ENCODE measurements around the gene VAMP2. TPM values are rescaled to one million over a fixed set of nuclear protein-coding genes. Genes with fewer than 3 reads are reported as not detected.

The VAMP2 gene
- total and polyA plus RNA-seq, 10 of the 15 experiments (the other 5 are each of a cell fraction or from before 2014, with no cell fraction given) = 3.0 to 35.2 (median 25.0) TPM

DNA sequence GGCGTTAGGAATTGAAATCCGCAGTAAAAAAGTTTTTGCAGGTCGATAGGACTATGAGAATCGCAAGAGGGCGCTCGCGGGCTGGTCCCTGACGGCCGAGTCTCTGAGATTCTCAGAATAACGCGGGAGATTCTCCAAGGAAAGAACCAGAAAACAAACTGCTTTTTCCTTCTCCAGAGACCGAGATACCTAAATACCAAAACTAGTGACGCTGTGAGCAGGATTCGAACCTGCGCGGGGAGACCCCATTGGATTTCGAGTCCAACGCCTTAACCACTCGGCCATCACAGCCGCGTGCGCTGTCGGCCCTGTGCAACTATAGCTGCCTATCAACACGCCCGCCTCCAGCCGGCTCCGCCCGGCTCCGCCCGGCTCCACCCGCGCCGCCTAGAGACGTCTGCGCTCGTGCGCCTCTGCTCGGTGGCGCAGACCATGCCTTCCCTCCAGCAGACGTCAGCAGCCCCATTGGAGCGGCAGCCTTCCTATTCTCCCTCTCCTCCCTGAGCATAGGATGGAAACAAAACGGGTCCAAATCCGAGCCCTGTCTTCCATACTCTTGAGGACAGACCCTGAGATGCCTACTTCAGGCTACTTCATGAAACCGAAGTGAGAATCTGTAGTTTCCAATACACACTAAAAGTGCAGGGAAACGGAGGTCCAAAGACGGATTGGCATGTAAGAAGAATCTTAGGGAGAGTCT, 23.9 kb downstream of the VAMP2 start (continued):
- TF ChIP-seq BMI1 (IDR thresholded peaks at IDR 0.05; ENCODE audit: borderline replicate concordance) (no peak), PML (IDR thresholded peaks at IDR 0.05; ENCODE audit: low read length) (peak; percentile 70), ZNF24 (IDR thresholded peaks at IDR 0.05) (peak; percentile 99), NFYA (IDR thresholded peaks at IDR 0.05; ENCODE audit: borderline replicate concordance, low read depth, low read length) (no peak), NFYB (IDR thresholded peaks at IDR 0.05; ENCODE audit: insufficient read depth, low read depth, low read length) (no peak), HDAC2 (IDR thresholded peaks at IDR 0.05) (no peak), SREBF1 (IDR thresholded peaks at IDR 0.05; ENCODE audit: low read length) (no peak), MYC (IDR thresholded peaks at IDR 0.05; ENCODE audit: insufficient read depth, insufficient read length, insufficient replicate concordance, low read length, severe bottlenecking) (no peak), GABPA (IDR thresholded peaks at IDR 0.05; ENCODE audit: low read depth) (0 out of 2 replicates have a peak, but pooled peaks have one; percentile 50), STAT3 (IDR thresholded peaks at IDR 0.05; ENCODE audit: low read depth, low read length) (no peak), HDAC6 (IDR thresholded peaks at IDR 0.05; ENCODE audit: unreplicated experiment) (no peak), SIN3A (IDR thresholded peaks at IDR 0.05; ENCODE audit: low read depth, low read length) (peak; percentile 70; the same call in 1 of the 2 replicates), NR2C2 (IDR thresholded peaks at IDR 0.05; ENCODE audit: borderline replicate concordance, control insufficient read depth, insufficient read length, low read depth) (no peak), ZNF207 (IDR thresholded peaks at IDR 0.05; ENCODE audit: borderline replicate concordance) (peak; percentile 94), ZSCAN29 (IDR thresholded peaks at IDR 0.05) (peak; percentile 94), CREM (IDR thresholded peaks at IDR 0.05; ENCODE audit: low read depth) (peak; percentile 69), BRCA1 (IDR thresholded peaks at IDR 0.05; ENCODE audit: low read depth, low read length) (no peak; the same call in 1 of the 2 replicates), RCOR1 (conservative IDR thresholded peaks at IDR 0.05; ENCODE audit: low read depth, low read length) (0 out of 2 replicates have a peak, but pooled peaks have one; percentile 37), MXI1 (IDR thresholded peaks at IDR 0.05; ENCODE audit: low read depth, low read length) (peak; percentile 96), NFXL1 (IDR thresholded peaks at IDR 0.05; ENCODE audit: borderline replicate concordance) (no peak)
- TF ChIP-seq, protein P1, sequence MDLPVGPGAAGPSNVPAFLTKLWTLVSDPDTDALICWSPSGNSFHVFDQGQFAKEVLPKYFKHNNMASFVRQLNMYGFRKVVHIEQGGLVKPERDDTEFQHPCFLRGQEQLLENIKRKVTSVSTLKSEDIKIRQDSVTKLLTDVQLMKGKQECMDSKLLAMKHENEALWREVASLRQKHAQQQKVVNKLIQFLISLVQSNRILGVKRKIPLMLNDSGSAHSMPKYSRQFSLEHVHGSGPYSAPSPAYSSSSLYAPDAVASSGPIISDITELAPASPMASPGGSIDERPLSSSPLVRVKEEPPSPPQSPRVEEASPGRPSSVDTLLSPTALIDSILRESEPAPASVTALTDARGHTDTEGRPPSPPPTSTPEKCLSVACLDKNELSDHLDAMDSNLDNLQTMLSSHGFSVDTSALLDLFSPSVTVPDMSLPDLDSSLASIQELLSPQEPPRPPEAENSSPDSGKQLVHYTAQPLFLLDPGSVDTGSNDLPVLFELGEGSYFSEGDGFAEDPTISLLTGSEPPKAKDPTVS (IDR thresholded peaks at IDR 0.05; ENCODE audit: low read depth, low read length) = no peak
- TF ChIP-seq, protein P2, sequence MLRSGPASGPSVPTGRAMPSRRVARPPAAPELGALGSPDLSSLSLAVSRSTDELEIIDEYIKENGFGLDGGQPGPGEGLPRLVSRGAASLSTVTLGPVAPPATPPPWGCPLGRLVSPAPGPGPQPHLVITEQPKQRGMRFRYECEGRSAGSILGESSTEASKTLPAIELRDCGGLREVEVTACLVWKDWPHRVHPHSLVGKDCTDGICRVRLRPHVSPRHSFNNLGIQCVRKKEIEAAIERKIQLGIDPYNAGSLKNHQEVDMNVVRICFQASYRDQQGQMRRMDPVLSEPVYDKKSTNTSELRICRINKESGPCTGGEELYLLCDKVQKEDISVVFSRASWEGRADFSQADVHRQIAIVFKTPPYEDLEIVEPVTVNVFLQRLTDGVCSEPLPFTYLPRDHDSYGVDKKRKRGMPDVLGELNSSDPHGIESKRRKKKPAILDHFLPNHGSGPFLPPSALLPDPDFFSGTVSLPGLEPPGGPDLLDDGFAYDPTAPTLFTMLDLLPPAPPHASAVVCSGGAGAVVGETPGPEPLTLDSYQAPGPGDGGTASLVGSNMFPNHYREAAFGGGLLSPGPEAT (IDR thresholded peaks at IDR 0.05; ENCODE audit: low read depth) = peak; percentile 69; the same call in 1 of the 2 replicates
- TF ChIP-seq, protein P3, sequence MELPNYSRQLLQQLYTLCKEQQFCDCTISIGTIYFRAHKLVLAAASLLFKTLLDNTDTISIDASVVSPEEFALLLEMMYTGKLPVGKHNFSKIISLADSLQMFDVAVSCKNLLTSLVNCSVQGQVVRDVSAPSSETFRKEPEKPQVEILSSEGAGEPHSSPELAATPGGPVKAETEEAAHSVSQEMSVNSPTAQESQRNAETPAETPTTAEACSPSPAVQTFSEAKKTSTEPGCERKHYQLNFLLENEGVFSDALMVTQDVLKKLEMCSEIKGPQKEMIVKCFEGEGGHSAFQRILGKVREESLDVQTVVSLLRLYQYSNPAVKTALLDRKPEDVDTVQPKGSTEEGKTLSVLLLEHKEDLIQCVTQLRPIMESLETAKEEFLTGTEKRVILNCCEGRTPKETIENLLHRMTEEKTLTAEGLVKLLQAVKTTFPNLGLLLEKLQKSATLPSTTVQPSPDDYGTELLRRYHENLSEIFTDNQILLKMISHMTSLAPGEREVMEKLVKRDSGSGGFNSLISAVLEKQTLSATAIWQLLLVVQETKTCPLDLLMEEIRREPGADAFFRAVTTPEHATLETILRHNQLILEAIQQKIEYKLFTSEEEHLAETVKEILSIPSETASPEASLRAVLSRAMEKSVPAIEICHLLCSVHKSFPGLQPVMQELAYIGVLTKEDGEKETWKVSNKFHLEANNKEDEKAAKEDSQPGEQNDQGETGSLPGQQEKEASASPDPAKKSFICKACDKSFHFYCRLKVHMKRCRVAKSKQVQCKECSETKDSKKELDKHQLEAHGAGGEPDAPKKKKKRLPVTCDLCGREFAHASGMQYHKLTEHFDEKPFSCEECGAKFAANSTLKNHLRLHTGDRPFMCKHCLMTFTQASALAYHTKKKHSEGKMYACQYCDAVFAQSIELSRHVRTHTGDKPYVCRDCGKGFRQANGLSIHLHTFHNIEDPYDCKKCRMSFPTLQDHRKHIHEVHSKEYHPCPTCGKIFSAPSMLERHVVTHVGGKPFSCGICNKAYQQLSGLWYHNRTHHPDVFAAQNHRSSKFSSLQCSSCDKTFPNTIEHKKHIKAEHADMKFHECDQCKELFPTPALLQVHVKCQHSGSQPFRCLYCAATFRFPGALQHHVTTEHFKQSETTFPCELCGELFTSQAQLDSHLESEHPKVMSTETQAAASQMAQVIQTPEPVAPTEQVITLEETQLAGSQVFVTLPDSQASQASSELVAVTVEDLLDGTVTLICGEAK (IDR thresholded peaks at IDR 0.05; ENCODE audit: borderline replicate concordance) = peak; percentile 62; the same call in 1 of the 2 replicates

All from GM12878 (cell line).